HG03097 (cell line): ENCODE measurements around the gene NLRC5.
"Not testable (repeated sequence)": the region's sequence is repeated elsewhere in the genome, so short reads cannot be mapped to it uniquely, and the experiment has no call there.

Experiments used
- ATAC-seq: cut with Tn5 transposase; IDR thresholded peaks from one replicate; pipeline ENCODE4 v1.9.1; 2021; ENCODE audit not compliant: unreplicated experiment, low FRiP score

Gene NLRC5

GRCh38 chr16:57092786-57093411 is 103.5 kb downstream of the NLRC5 start:
- ATAC-seq: no peak

- no peak for ATAC-seq
Observed at GRCh38 chr16:57093666-57094564, 104.6 kb downstream of the NLRC5 start.

GRCh38 chr16:57094911-57095310 is 105.6 kb downstream of the NLRC5 start:
- ATAC-seq: no peak

- no peak for ATAC-seq
Observed at GRCh38 chr16:57096192-57096591, 106.8 kb downstream of the NLRC5 start.

- no peak for ATAC-seq
Observed at GRCh38 chr16:57096793-57097192, 107.4 kb downstream of the NLRC5 start.

- no peak for ATAC-seq
Observed at GRCh38 chr16:57098188-57098841, 109.0 kb downstream of the NLRC5 start.

GRCh38 chr16:57099965-57100364 is 110.6 kb downstream of the NLRC5 start:
- not testable (repeated sequence) for ATAC-seq

GRCh38 chr16:57100445-57100844 is 111.1 kb downstream of the NLRC5 start:
- no peak for ATAC-seq

GRCh38 chr16:57102888-57103851 is 113.8 kb downstream of the NLRC5 start:
- ATAC-seq: no peak

GRCh38 chr16:57104706-57105105 is 115.3 kb downstream of the NLRC5 start:
- ATAC-seq: no peak

- ATAC-seq: no peak
Observed at GRCh38 chr16:57105184-57105583, 115.8 kb downstream of the NLRC5 start.

GRCh38 chr16:57106767-57107166 is 117.4 kb downstream of the NLRC5 start:
- no peak for ATAC-seq

GRCh38 chr16:57107321-57107922 is 118.1 kb downstream of the NLRC5 start:
- ATAC-seq: no peak

GRCh38 chr16:57108432-57108831 is 119.1 kb downstream of the NLRC5 start:
- no peak for ATAC-seq

- ATAC-seq: not testable (repeated sequence)
Observed at GRCh38 chr16:57109259-57110105, 120.1 kb downstream of the NLRC5 start.

GRCh38 chr16:57110937-57111336 is 121.6 kb downstream of the NLRC5 start:
- no peak for ATAC-seq

GRCh38 chr16:57111420-57111819 is 122.1 kb downstream of the NLRC5 start:
- no peak for ATAC-seq

GRCh38 chr16:57112403-57113041 is 123.2 kb downstream of the NLRC5 start:
- ATAC-seq: no peak
